ENCODE results near the gene ZBTB7B.
A peak's percentile ranks its signal among the peaks of the same experiment; 100 is the strongest.

The ZBTB7B gene

DNA sequence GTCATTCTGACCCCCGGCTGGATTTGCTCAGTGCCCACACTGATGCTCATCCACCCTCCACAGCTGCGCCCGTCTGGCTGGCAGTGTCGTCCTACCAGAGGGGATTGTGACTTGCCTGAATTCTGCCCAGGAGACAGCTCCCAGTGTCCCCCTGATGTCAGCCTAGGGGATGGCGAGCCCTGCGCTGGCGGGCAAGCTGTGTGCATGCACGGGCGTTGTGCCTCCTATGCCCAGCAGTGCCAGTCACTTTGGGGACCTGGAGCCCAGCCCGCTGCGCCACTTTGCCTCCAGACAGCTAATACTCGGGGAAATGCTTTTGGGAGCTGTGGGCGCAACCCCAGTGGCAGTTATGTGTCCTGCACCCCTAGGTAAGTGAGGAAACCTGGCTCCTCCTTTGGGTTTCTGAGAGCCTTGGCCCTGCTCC, 55.2 kb downstream of the ZBTB7B start:
- DNase-seq (ENCODE audit: low spot score), result no peak
- Histone ChIP-seq H3K4me3 (no peak overlapping the region), H3K27ac (no peak overlapping the region)

GRCh38 chr1:155060736-155061135, 58.1 kb downstream of the ZBTB7B start:
- DNase-seq (ENCODE audit: low spot score), result no peak
- no peak overlapping the region for H3K4me3 ChIP-seq
- no peak for TF ChIP-seq CTCF (IDR thresholded peaks at IDR 0.05)
- no peak overlapping the region for H3K27ac ChIP-seq

More for the DNA sequence above, 55.2 kb downstream of the ZBTB7B start:
- no peak for TF ChIP-seq CTCF (IDR thresholded peaks at IDR 0.05)

- no peak overlapping the region for H3K27ac ChIP-seq
- peak; percentile 100 for TF ChIP-seq CTCF (IDR thresholded peaks at IDR 0.05)
- peak overlapping the region; percentile 26 for H3K4me3 ChIP-seq
- no peak for DNase-seq (ENCODE audit: low spot score)
Observed at GRCh38 chr1:155061381-155062150, 59.0 kb downstream of the ZBTB7B start.

DNA sequence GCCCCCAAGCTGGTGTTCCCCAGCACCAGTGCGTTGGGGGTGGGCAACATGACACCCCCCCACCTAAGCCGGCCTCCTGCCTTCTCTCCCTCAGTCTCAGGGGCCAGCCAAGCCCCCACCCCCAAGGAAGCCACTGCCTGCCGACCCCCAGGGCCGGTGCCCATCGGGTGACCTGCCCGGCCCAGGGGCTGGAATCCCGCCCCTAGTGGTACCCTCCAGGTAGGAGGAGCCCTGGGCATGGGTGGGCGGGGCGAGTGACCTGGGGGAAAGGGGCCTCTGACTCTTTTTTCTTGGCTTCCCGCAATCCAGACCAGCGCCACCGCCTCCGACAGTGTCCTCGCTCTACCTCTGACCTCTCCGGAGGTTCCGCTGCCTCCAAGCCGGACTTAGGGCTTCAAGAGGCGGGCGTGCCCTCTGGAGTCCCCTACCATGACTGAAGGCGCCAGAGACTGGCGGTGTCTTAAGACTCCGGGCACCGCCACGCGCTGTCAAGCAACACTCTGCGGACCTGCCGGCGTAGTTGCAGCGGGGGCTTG, 59.6 kb downstream of the ZBTB7B start:
- DNase-seq (ENCODE audit: low spot score), result no peak
- Histone ChIP-seq H3K27ac (no peak overlapping the region), H3K4me3 (peak overlapping the region; percentile 94)
- no peak for TF ChIP-seq CTCF (IDR thresholded peaks at IDR 0.05)

- H3K27ac ChIP-seq, result no peak overlapping the region
- DNase-seq (ENCODE audit: low spot score), result no peak
- TF ChIP-seq CTCF (IDR thresholded peaks at IDR 0.05), result peak; percentile 49
Observed at GRCh38 chr1:155062702-155063411, 60.3 kb downstream of the ZBTB7B start.

GRCh38 chr1:155063550-155064110, 61.0 kb downstream of the ZBTB7B start, which contains the start of gene EFNA4:
Gene EFNA4, plus strand, starts transcription at chr1:155063740. Its CDS starts 84 bp downstream, at chr1:155063824.
- TF ChIP-seq CTCF (IDR thresholded peaks at IDR 0.05), result no peak
- peak within 1 kb of the TSS; percentile 94 for H3K4me3 ChIP-seq
- peak within 1 kb of the TSS; percentile 43 to 85 for H3K27ac ChIP-seq
- peak; percentile 85 for DNase-seq (ENCODE audit: low spot score)

More at GRCh38 chr1:155062702-155063411, 60.3 kb downstream of the ZBTB7B start:
- H3K4me3 ChIP-seq, result peak overlapping the region; percentile 94

Data from coronary artery (tissue), 2 donors.